WTC11 (cell line): ENCODE measurements around the gene SNX3.

Experiments
- ESRRA ChIP-seq: sonication (generic); formaldehyde crosslinking; IDR thresholded peaks from 2 replicates; pipeline ENCODE4 v1.8.1; 2022; ENCODE audit warnings: mild to moderate bottlenecking, missing genetic modification reagents, borderline replicate concordance
- JUN ChIP-seq: sonication (generic); formaldehyde crosslinking; IDR thresholded peaks from 2 replicates; pipeline ENCODE4 v1.8.0; 2023; ENCODE audit warnings: mild to moderate bottlenecking, missing genetic modification reagents
- MAX ChIP-seq: sonication (generic); formaldehyde crosslinking; IDR thresholded peaks from 2 replicates; pipeline ENCODE4 v1.8.0; 2022; ENCODE audit warnings: mild to moderate bottlenecking, missing genetic modification reagents
- MYBL2 ChIP-seq: sonication (generic); formaldehyde crosslinking; IDR thresholded peaks from 2 replicates; pipeline ENCODE4 v1.8.1; 2023; ENCODE audit warnings: mild to moderate bottlenecking, moderate library complexity, missing genetic modification reagents
- TF ChIP-seq, protein P1 (sequence below): fragments of 200-600 bp; IDR thresholded peaks from 2 replicates; pipeline ENCODE4 v1.8.0; 2022; ENCODE audit warnings: antibody characterized with exemption
- TF ChIP-seq, protein P2 (sequence below): sonication (generic); formaldehyde crosslinking; IDR thresholded peaks from 2 replicates; pipeline ENCODE4 v1.8.0; 2022; ENCODE audit warnings: missing genetic modification reagents

DNA sequence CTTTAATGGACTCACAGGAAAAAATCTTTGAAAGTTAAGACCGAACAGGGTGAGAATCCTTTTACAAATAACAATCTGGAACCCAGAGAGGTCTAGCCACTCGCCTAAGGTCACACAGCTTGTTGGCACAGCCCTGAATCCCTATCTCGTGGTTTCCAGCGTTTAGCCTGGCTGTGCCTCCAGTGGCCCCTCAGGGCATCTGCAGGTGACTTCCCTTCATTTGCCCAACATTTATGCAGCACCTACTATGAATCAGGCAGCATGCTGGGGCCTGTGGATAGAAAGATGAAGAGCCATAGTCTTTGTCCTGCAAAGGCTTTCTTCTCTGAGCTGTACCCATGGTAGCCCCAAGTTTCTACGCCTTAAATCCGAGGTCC is 97.6 kb downstream of the SNX3 start:
- no peak for TF ChIP-seq ESRRA (CRISPR knock-in tag)
- TF ChIP-seq, protein P1, sequence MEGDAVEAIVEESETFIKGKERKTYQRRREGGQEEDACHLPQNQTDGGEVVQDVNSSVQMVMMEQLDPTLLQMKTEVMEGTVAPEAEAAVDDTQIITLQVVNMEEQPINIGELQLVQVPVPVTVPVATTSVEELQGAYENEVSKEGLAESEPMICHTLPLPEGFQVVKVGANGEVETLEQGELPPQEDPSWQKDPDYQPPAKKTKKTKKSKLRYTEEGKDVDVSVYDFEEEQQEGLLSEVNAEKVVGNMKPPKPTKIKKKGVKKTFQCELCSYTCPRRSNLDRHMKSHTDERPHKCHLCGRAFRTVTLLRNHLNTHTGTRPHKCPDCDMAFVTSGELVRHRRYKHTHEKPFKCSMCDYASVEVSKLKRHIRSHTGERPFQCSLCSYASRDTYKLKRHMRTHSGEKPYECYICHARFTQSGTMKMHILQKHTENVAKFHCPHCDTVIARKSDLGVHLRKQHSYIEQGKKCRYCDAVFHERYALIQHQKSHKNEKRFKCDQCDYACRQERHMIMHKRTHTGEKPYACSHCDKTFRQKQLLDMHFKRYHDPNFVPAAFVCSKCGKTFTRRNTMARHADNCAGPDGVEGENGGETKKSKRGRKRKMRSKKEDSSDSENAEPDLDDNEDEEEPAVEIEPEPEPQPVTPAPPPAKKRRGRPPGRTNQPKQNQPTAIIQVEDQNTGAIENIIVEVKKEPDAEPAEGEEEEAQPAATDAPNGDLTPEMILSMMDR: no peak
- no peak for TF ChIP-seq JUN (CRISPR knock-in tag)
- TF ChIP-seq MYBL2 (CRISPR knock-in tag): no peak
- TF ChIP-seq, protein P2, sequence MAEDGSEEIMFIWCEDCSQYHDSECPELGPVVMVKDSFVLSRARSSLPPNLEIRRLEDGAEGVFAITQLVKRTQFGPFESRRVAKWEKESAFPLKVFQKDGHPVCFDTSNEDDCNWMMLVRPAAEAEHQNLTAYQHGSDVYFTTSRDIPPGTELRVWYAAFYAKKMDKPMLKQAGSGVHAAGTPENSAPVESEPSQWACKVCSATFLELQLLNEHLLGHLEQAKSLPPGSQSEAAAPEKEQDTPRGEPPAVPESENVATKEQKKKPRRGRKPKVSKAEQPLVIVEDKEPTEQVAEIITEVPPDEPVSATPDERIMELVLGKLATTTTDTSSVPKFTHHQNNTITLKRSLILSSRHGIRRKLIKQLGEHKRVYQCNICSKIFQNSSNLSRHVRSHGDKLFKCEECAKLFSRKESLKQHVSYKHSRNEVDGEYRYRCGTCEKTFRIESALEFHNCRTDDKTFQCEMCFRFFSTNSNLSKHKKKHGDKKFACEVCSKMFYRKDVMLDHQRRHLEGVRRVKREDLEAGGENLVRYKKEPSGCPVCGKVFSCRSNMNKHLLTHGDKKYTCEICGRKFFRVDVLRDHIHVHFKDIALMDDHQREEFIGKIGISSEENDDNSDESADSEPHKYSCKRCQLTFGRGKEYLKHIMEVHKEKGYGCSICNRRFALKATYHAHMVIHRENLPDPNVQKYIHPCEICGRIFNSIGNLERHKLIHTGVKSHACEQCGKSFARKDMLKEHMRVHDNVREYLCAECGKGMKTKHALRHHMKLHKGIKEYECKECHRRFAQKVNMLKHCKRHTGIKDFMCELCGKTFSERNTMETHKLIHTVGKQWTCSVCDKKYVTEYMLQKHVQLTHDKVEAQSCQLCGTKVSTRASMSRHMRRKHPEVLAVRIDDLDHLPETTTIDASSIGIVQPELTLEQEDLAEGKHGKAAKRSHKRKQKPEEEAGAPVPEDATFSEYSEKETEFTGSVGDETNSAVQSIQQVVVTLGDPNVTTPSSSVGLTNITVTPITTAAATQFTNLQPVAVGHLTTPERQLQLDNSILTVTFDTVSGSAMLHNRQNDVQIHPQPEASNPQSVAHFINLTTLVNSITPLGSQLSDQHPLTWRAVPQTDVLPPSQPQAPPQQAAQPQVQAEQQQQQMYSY (CRISPR knock-in tag): no peak
- TF ChIP-seq MAX (CRISPR knock-in tag): no peak
